ENCODE data around the gene TMEM9. TPM values are rescaled to one million over a fixed set of nuclear protein-coding genes. Genes with fewer than 3 reads are reported as not detected.

Gene TMEM9
- polyA plus RNA-seq, 3 donors: 13.6 to 43.6 (median 22.4) TPM

- DNase-seq: no peak
- Mint-ChIP-seq H3K36me3 (no peaks in the 10 kb centered on the region), H3K4me1 (peaks cover 2% of the 10 kb centered on the region), H3K27me3 (ENCODE audit: low read depth in 3 of 3) (peaks cover 8 to 13% (median 9%) of the 10 kb centered on the region in 3 donors), H3K27ac (no peak overlapping the region), H3K9me3 (no peaks in the 10 kb centered on the region), H3K4me3 (no peak overlapping the region)
- TF ChIP-seq CTCF (IDR thresholded peaks at IDR 0.05): no peak
- Histone ChIP-seq H3K4me2 (replicated peaks; ENCODE audit: extremely low read depth, low read length, poor library complexity, severe bottlenecking) (no peak overlapping the region), H3K9me3 (replicated peaks in 1 of 2; ENCODE audit: control insufficient read depth in 1 of 2, insufficient read depth in 1 of 2, low read length in 2 of 2) (no peaks in the 10 kb centered on the region), H3K4me1 (ENCODE audit: control insufficient read depth in 1 of 2, insufficient read depth in 2 of 2, low read length in 2 of 2) (no peaks in the 10 kb centered on the region), H2AFZ (ENCODE audit: insufficient read depth, low read depth, low read length, poor library complexity, severe bottlenecking) (no peak overlapping the region), H3K9ac (ENCODE audit: insufficient read depth, low read length, poor library complexity, severe bottlenecking) (no peak overlapping the region), H3K27ac (ENCODE audit: low read depth in 1 of 2, low read length in 2 of 2) (no peak overlapping the region), H4K20me1 (ENCODE audit: insufficient read depth, low read length) (no peaks in the 10 kb centered on the region), H3K27me3 (ENCODE audit: control insufficient read depth in 2 of 2, insufficient read depth in 2 of 2, low read length in 2 of 2) (peaks cover 3 to 4% of the 10 kb centered on the region in 2 donors), H3K4me3 (replicated peaks in 1 of 3; ENCODE audit: low read depth in 2 of 3, low read length in 3 of 3) (no peak overlapping the region), H3K79me2 (ENCODE audit: insufficient read depth, low read length) (no peaks in the 10 kb centered on the region), H3K36me3 (replicated peaks in 1 of 2; ENCODE audit: control insufficient read depth in 1 of 2, insufficient read depth in 2 of 2, low read length in 2 of 2) (no peaks in the 10 kb centered on the region)
- 75% methylated on average over 1 of the region's 1 CpG for WGBS (ENCODE audit: insufficient coverage)
- intact Hi-C loops (cut with micrococcal nuclease): no loop called here
Measured at GRCh38 chr1:201123866-201124265, 30.4 kb downstream of the TMEM9 start.

- Histone ChIP-seq H3K27ac (ENCODE audit: low read depth in 1 of 2, low read length in 2 of 2) (no peak overlapping the region), H3K79me2 (ENCODE audit: insufficient read depth, low read length) (no peaks in the 10 kb centered on the region), H2AFZ (ENCODE audit: insufficient read depth, low read depth, low read length, poor library complexity, severe bottlenecking) (no peak overlapping the region), H3K4me1 (ENCODE audit: control insufficient read depth in 1 of 2, insufficient read depth in 2 of 2, low read length in 2 of 2) (no peaks in the 10 kb centered on the region), H3K36me3 (replicated peaks in 1 of 2; ENCODE audit: control insufficient read depth in 1 of 2, insufficient read depth in 2 of 2, low read length in 2 of 2) (no peaks in the 10 kb centered on the region), H3K27me3 (ENCODE audit: control insufficient read depth in 2 of 2, insufficient read depth in 2 of 2, low read length in 2 of 2) (peaks cover 3 to 6% of the 10 kb centered on the region in 2 donors), H4K20me1 (ENCODE audit: insufficient read depth, low read length) (no peaks in the 10 kb centered on the region), H3K4me3 (replicated peaks in 1 of 3; ENCODE audit: low read depth in 2 of 3, low read length in 3 of 3) (no peak overlapping the region), H3K9me3 (replicated peaks in 1 of 2; ENCODE audit: control insufficient read depth in 1 of 2, insufficient read depth in 1 of 2, low read length in 2 of 2) (no peaks in the 10 kb centered on the region), H3K9ac (ENCODE audit: insufficient read depth, low read length, poor library complexity, severe bottlenecking) (no peak overlapping the region), H3K4me2 (replicated peaks; ENCODE audit: extremely low read depth, low read length, poor library complexity, severe bottlenecking) (no peak overlapping the region)
- Mint-ChIP-seq H3K9me3 (peaks cover 0 to 3% (median 0%) of the 10 kb centered on the region in 7 donors), H3K27ac (no peak overlapping the region), H3K36me3 (no peaks in the 10 kb centered on the region), H3K4me3 (no peak overlapping the region), H3K27me3 (ENCODE audit: low read depth in 3 of 3) (peaks cover 16 to 18% (median 17%) of the 10 kb centered on the region in 3 donors), H3K4me1 (peaks cover 2% of the 10 kb centered on the region)
- 97% methylated on average over 3 of the region's 10 CpGs for WGBS (ENCODE audit: insufficient coverage)
- no peak for TF ChIP-seq CTCF (IDR thresholded peaks at IDR 0.05)
- no peak for DNase-seq
- intact Hi-C loops (cut with micrococcal nuclease): no loop called here
Measured at GRCh38 chr1:201122321-201122957, 31.8 kb downstream of the TMEM9 start.
